GM12874 (cell line): ENCODE results near the gene PHC2.

Experiments used
- CTCF ChIP-seq: IDR thresholded peaks from 2 replicates; pipeline ENCODE4 v1.5.1; 2011; ENCODE audit warnings: low read depth, mild to moderate bottlenecking, control low read depth, low read length, moderate library complexity; ENCODE audit not compliant: insufficient read depth

The PHC2 gene

GRCh38 chr1:33286451-33287185 lies 144.3 kb downstream of the PHC2 start:
- TF ChIP-seq CTCF, result no peak

GRCh38 chr1:33284049-33284448 lies 146.8 kb downstream of the PHC2 start:
- TF ChIP-seq CTCF, result no peak

GRCh38 chr1:33282791-33283190 lies 148.1 kb downstream of the PHC2 start:
- no peak for TF ChIP-seq CTCF

GRCh38 chr1:33281554-33282303 lies 149.2 kb downstream of the PHC2 start:
- TF ChIP-seq CTCF, result no peak

GRCh38 chr1:33280091-33280661 lies 150.7 kb downstream of the PHC2 start:
- TF ChIP-seq CTCF, result no peak

GRCh38 chr1:33277488-33278084 lies 153.3 kb downstream of the PHC2 start:
- no peak for TF ChIP-seq CTCF
